HG03097 (cell line): Measurements from ENCODE around the gene GFRA1.

ENCODE experiments used
- ATAC-seq: cut with Tn5 transposase; IDR thresholded peaks from one replicate; pipeline ENCODE4 v1.9.1; 2021; ENCODE audit not compliant: unreplicated experiment, low FRiP score

The GFRA1 gene

GRCh38 chr10:116109481-116109880 is 163.5 kb downstream of the GFRA1 start:
- no peak for ATAC-seq

GRCh38 chr10:116108095-116108494 is 164.9 kb downstream of the GFRA1 start:
- no peak for ATAC-seq

- no peak for ATAC-seq
Measured at GRCh38 chr10:116106611-116107010, 166.4 kb downstream of the GFRA1 start.

GRCh38 chr10:116105264-116105663 is 167.7 kb downstream of the GFRA1 start:
- no peak for ATAC-seq

GRCh38 chr10:116104210-116104932 is 168.6 kb downstream of the GFRA1 start:
- no peak for ATAC-seq

GRCh38 chr10:116103668-116104067 is 169.3 kb downstream of the GFRA1 start:
- ATAC-seq: no peak

GRCh38 chr10:116101616-116102315 is 171.2 kb downstream of the GFRA1 start:
- no peak for ATAC-seq

GRCh38 chr10:116100984-116101383 is 172.0 kb downstream of the GFRA1 start:
- no peak for ATAC-seq

- no peak for ATAC-seq
Measured at GRCh38 chr10:116099023-116099420, 174.0 kb downstream of the GFRA1 start.

- ATAC-seq: no peak
Measured at GRCh38 chr10:116098411-116099022, 174.5 kb downstream of the GFRA1 start.

GRCh38 chr10:116097239-116097784 is 175.7 kb downstream of the GFRA1 start:
- ATAC-seq: no peak

GRCh38 chr10:116096526-116096925 is 176.5 kb downstream of the GFRA1 start:
- ATAC-seq: no peak

- ATAC-seq: no peak
Measured at GRCh38 chr10:116094356-116094755, 178.7 kb downstream of the GFRA1 start.

GRCh38 chr10:116093031-116093430 is 180.0 kb downstream of the GFRA1 start:
- no peak for ATAC-seq

GRCh38 chr10:116088985-116089384 is 184.0 kb downstream of the GFRA1 start:
- no peak for ATAC-seq

- no peak for ATAC-seq
Measured at GRCh38 chr10:116085323-116085722, 187.7 kb downstream of the GFRA1 start.

- no peak for ATAC-seq
Measured at GRCh38 chr10:116084161-116084560, 188.8 kb downstream of the GFRA1 start.

- ATAC-seq: no peak
Measured at GRCh38 chr10:116083226-116083762, 189.7 kb downstream of the GFRA1 start.

GRCh38 chr10:116082762-116083161 is 190.2 kb downstream of the GFRA1 start:
- ATAC-seq: no peak

GRCh38 chr10:116082206-116082605 is 190.8 kb downstream of the GFRA1 start:
- ATAC-seq: no peak

GRCh38 chr10:116080553-116080952 is 192.5 kb downstream of the GFRA1 start:
- ATAC-seq: no peak
